ENCODE measurements around the gene RNASE13. TPM values are rescaled to one million over a fixed set of nuclear protein-coding genes. Genes with fewer than 3 reads are reported as not detected.

The RNASE13 gene
- total and polyA plus RNA-seq, 2 experiments from 2014 or later = not detected

DNA sequence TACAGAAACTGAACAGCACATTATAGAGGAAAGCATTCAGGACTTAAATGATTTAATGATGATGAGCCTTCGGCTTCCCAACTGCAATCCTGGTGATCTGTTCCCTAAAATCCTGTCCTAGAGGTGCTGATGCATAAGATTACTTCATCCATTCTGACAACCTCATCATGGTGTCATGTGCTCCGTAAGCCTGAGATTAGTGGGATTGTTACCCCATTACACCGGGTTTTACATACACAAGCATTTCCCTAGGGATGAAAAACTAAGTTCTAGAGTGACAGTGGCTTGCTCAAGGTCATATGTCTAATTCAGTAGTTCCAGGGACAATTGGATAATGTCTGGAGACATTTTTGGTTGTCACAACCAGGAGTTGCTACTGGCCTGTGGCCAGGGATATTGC is 2.5 kb upstream of the RNASE13 start:
- Histone ChIP-seq H2AFZ (no peak overlapping the region), H3K9me2 (ENCODE audit: insufficient read depth) (no peaks in the 10 kb centered on the region), H3K79me2 (replicated peaks; ENCODE audit: insufficient read depth) (no peaks in the 10 kb centered on the region), H3K4me3 (no peak overlapping the region), H3K27me3 (ENCODE audit: insufficient read depth) (no peaks in the 10 kb centered on the region), H3F3A (replicated peaks; ENCODE audit: low read depth) (no peaks in the 10 kb centered on the region), H3K4me2 (no peak overlapping the region), H3K27ac (ENCODE audit: low read depth) (no peak overlapping the region), H3K36me3 (ENCODE audit: insufficient read depth) (no peaks in the 10 kb centered on the region), H4K20me1 (replicated peaks; ENCODE audit: insufficient read depth) (no peaks in the 10 kb centered on the region), H3K4me1 (ENCODE audit: insufficient read depth) (peaks cover 10% of the 10 kb centered on the region)
- no peaks in the 10 kb centered on the region; the same call in 2 of the 3 replicates for H3K36me3 Mint-ChIP-seq (ENCODE audit: low read depth)
- DNase-seq (ENCODE audit: low spot score) (no peak), ATAC-seq (no peak)
- peaks cover 26% of the 10 kb centered on the region for H3K4me1 Mint-ChIP-seq
- peaks cover 19% of the 10 kb centered on the region for H3K27me3 Mint-ChIP-seq (ENCODE audit: insufficient read depth, low read depth, poor library complexity)
- H3K27ac Mint-ChIP-seq = no peak overlapping the region
- TF ChIP-seq, protein P1, sequence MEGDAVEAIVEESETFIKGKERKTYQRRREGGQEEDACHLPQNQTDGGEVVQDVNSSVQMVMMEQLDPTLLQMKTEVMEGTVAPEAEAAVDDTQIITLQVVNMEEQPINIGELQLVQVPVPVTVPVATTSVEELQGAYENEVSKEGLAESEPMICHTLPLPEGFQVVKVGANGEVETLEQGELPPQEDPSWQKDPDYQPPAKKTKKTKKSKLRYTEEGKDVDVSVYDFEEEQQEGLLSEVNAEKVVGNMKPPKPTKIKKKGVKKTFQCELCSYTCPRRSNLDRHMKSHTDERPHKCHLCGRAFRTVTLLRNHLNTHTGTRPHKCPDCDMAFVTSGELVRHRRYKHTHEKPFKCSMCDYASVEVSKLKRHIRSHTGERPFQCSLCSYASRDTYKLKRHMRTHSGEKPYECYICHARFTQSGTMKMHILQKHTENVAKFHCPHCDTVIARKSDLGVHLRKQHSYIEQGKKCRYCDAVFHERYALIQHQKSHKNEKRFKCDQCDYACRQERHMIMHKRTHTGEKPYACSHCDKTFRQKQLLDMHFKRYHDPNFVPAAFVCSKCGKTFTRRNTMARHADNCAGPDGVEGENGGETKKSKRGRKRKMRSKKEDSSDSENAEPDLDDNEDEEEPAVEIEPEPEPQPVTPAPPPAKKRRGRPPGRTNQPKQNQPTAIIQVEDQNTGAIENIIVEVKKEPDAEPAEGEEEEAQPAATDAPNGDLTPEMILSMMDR (conservative IDR thresholded peaks at IDR 0.05; ENCODE audit: low read depth in 2 of 2) = no peak
- no peak for TF ChIP-seq STAT1 (IDR thresholded peaks at IDR 0.05; ENCODE audit: unreplicated experiment)
- no peak for TF ChIP-seq REST (IDR thresholded peaks at IDR 0.05; ENCODE audit: unreplicated experiment)
- TF ChIP-seq EZH2phosphoT487 (IDR thresholded peaks at IDR 0.05; ENCODE audit: unreplicated experiment) = no peak
- no peak for TF ChIP-seq CREB1 (CRISPR knock-in tag; IDR thresholded peaks at IDR 0.05; ENCODE audit: low read depth)
- no peak for TF ChIP-seq ZNF114 (CRISPR knock-in tag; IDR thresholded peaks at IDR 0.05)
- TF ChIP-seq EZH2 (IDR thresholded peaks at IDR 0.05; ENCODE audit: low read depth, unreplicated experiment) = no peak
- no peak for TF ChIP-seq ZNF462 (CRISPR knock-in tag; IDR thresholded peaks at IDR 0.05)
- no peak for TF ChIP-seq JUNB (IDR thresholded peaks at IDR 0.05; ENCODE audit: unreplicated experiment)
- no peaks in the 10 kb centered on the region for H3K9me3 Mint-ChIP-seq
- no peak overlapping the region for H3K4me3 Mint-ChIP-seq
